ENCODE results near the gene XYLT1. TPM values are rescaled to one million over a fixed set of nuclear protein-coding genes. Genes with fewer than 3 reads are reported as not detected.

Gene XYLT1
- total and polyA plus RNA-seq, 10 of the 15 experiments (the other 5 are each of a cell fraction or from before 2014, with no cell fraction given): 0.88 to 14.8 (median 5.8) TPM

DNA sequence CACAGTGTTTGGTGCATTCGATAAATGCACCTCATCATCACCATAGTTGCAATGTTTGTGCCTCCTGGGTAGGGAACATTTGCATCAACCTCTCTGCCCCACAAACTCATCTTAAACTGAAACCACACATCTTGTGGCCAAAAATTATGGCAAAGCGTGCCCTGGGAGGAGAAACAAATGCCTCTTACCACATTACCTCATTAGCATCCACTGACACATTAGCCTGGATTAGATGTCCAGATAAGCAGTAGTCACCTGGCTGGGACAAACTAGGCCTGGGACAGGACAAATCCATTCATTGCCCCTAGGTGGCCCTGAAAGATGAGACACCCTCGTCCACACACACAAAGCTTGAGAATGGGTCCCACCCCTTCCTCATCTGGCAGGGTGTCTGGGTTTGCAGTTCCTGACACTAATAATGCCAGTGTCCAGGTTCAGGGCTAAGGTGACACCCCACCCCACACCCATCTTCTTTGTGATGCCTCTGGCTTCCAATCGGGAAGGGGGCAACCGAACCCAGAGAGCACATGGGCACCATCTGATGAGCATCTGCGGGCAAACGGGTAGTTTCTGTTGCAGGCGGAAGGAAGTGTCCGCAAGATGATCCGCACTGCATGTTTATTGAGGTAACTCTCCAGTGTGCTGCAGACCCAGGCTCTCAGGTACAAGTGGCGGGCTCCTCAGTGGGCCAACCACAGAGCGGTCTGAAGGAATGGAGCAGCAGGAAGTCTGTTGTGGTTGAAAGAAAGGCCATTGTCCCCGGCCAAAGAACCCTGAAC, 8.6 kb downstream of the XYLT1 start (continued):
- TF ChIP-seq E2F4 (IDR thresholded peaks at IDR 0.05; ENCODE audit: low read depth, low read length): no peak
- peak; percentile 26; the same call in 1 of the 2 replicates for TF ChIP-seq ATF7 (IDR thresholded peaks at IDR 0.05; ENCODE audit: low read depth)
- no peak for TF ChIP-seq BCL11A (IDR thresholded peaks at IDR 0.05; ENCODE audit: low read depth, low read length)
- TF ChIP-seq NFIC (IDR thresholded peaks at IDR 0.05; ENCODE audit: low read depth, low read length): 0 out of 2 replicates have a peak, but pooled peaks have one; percentile 30
- no peak for TF ChIP-seq RB1 (IDR thresholded peaks at IDR 0.05; ENCODE audit: borderline replicate concordance)
- TF ChIP-seq MTA2 (IDR thresholded peaks at IDR 0.05; ENCODE audit: low read depth): 0 out of 2 replicates have a peak, but pooled peaks have one; percentile 19
- TF ChIP-seq ESRRA (IDR thresholded peaks at IDR 0.05; ENCODE audit: low read length): no peak
- no peak for TF ChIP-seq CBX5 (IDR thresholded peaks at IDR 0.05; ENCODE audit: low read depth)
- TF ChIP-seq SPI1 (IDR thresholded peaks at IDR 0.05; ENCODE audit: borderline replicate concordance, insufficient read depth, low read depth, low read length): peak; percentile 33; the same call in 1 of the 2 replicates
- TF ChIP-seq IKZF2 (IDR thresholded peaks at IDR 0.05): peak in 1 of 2 experiments; percentile 22; a peak in 2 of 4 replicates
- peak; percentile 48 to 71; a peak in 3 of 4 replicates for TF ChIP-seq BHLHE40 (IDR thresholded peaks at IDR 0.05; ENCODE audit: borderline replicate concordance in 1 of 2, low read depth in 2 of 2, low read length in 1 of 2)
- TF ChIP-seq ZNF384 (IDR thresholded peaks at IDR 0.05; ENCODE audit: borderline replicate concordance, low read depth, low read length): no peak
- TF ChIP-seq EGR1 (IDR thresholded peaks at IDR 0.05; ENCODE audit: borderline replicate concordance in 1 of 2, low read depth in 2 of 2, low read length in 2 of 2): no peak
- no peak for TF ChIP-seq NFXL1 (IDR thresholded peaks at IDR 0.05; ENCODE audit: borderline replicate concordance)
- no peak for TF ChIP-seq TCF7 (IDR thresholded peaks at IDR 0.05; ENCODE audit: borderline replicate concordance)
- TF ChIP-seq ETV6 (conservative IDR thresholded peaks at IDR 0.05 in 1 of 2, IDR thresholded peaks at IDR 0.05 in 1 of 2; ENCODE audit: borderline replicate concordance in 1 of 2, low read depth in 1 of 2): peak in 1 of 2 experiments; percentile 57; a peak in 2 of 4 replicates
- TF ChIP-seq CBFB (IDR thresholded peaks at IDR 0.05; ENCODE audit: low read depth): peak; percentile 50; the same call in 1 of the 2 replicates
- TF ChIP-seq, protein P1, sequence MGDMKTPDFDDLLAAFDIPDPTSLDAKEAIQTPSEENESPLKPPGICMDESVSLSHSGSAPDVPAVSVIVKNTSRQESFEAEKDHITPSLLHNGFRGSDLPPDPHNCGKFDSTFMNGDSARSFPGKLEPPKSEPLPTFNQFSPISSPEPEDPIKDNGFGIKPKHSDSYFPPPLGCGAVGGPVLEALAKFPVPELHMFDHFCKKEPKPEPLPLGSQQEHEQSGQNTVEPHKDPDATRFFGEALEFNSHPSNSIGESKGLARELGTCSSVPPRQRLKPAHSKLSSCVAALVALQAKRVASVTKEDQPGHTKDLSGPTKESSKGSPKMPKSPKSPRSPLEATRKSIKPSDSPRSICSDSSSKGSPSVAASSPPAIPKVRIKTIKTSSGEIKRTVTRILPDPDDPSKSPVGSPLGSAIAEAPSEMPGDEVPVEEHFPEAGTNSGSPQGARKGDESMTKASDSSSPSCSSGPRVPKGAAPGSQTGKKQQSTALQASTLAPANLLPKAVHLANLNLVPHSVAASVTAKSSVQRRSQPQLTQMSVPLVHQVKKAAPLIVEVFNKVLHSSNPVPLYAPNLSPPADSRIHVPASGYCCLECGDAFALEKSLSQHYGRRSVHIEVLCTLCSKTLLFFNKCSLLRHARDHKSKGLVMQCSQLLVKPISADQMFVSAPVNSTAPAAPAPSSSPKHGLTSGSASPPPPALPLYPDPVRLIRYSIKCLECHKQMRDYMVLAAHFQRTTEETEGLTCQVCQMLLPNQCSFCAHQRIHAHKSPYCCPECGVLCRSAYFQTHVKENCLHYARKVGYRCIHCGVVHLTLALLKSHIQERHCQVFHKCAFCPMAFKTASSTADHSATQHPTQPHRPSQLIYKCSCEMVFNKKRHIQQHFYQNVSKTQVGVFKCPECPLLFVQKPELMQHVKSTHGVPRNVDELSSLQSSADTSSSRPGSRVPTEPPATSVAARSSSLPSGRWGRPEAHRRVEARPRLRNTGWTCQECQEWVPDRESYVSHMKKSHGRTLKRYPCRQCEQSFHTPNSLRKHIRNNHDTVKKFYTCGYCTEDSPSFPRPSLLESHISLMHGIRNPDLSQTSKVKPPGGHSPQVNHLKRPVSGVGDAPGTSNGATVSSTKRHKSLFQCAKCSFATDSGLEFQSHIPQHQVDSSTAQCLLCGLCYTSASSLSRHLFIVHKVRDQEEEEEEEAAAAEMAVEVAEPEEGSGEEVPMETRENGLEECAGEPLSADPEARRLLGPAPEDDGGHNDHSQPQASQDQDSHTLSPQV (IDR thresholded peaks at IDR 0.05): no peak

Data from GM12878 (cell line).